Endothelial cell of umbilical vein (primary cell): ENCODE data around the gene SPRR2E. TPM values are rescaled to one million over a fixed set of nuclear protein-coding genes. Genes with fewer than 3 reads are reported as not detected.

ENCODE experiments used
- BruUV-seq: library from RNA; stranded (reverse); fragments of 400-500 nt; replicated peaks from 2 replicates; lab custom pipeline; 2021; lab: Mats Ljungman, UMichigan
- CTCF ChIA-PET: fragments of 300-600, 350-600 bp; sonication (Branson Sonifier 250); formaldehyde crosslinking; loops from one replicate; lab custom pipeline; 2021; ENCODE audit warnings: antibody characterized with exemption, inconsistent platforms; lab: Charles Lee
- POLR2A ChIA-PET: fragments of 300-600, 350-600 bp; sonication (Branson Sonifier 250); formaldehyde crosslinking; loops from one replicate; lab custom pipeline; 2021; ENCODE audit warnings: antibody characterized with exemption, inconsistent platforms; lab: Charles Lee
- DNase-seq: peaks from one replicate; pipeline ENCODE4 v3.0.0-alpha.2; 2011; ENCODE audit warnings: low read depth, low spot score
- FAIRE-seq: peaks from 2 replicates; lab custom pipeline; 2011; peaks lifted over from hg19 to GRCh38; lab: Jason Lieb, UNC
- H2AFZ ChIP-seq: 2 replicates; pipeline ENCODE4 v1.6.0; 2012; ENCODE audit warnings: low read depth, low read length, control low read depth, inconsistent platforms
- H3K27ac ChIP-seq: 2 replicates; pipeline ENCODE4 v1.5.1; 2011; ENCODE audit warnings: low read depth, mild to moderate bottlenecking, control low read depth, low read length, moderate library complexity; ENCODE audit not compliant: insufficient read depth
- H3K27me3 ChIP-seq, 2 experiments: 2 replicates each; pipeline versions ENCODE4 v1.6.0 to v1.6.1; 2011; ENCODE audit warnings: low read length in 2 of 2, mixed read lengths in 1 of 2; ENCODE audit not compliant: control insufficient read depth in 2 of 2, insufficient read depth in 2 of 2
- H3K36me3 ChIP-seq, 2 experiments: 2 replicates in 1 of 2; 3 replicates in 1 of 2; pipeline ENCODE4 v1.5.1; 2011; ENCODE audit warnings: low read length in 2 of 2, mild to moderate bottlenecking in 1 of 2, moderate library complexity in 1 of 2; ENCODE audit not compliant: control insufficient read depth in 2 of 2, insufficient read depth in 2 of 2; ENCODE audit errors: extremely low read depth in 1 of 2
- H3K4me1 ChIP-seq: 3 replicates; pipeline ENCODE4 v1.5.1; 2011; ENCODE audit warnings: mild to moderate bottlenecking, low read length; ENCODE audit not compliant: control insufficient read depth, insufficient read depth; ENCODE audit errors: extremely low read depth
- H3K4me2 ChIP-seq: 2 replicates; pipeline ENCODE4 v1.6.1; 2011; ENCODE audit warnings: low read length, control low read depth, mixed read lengths; ENCODE audit not compliant: insufficient read depth
- H3K4me3 ChIP-seq, 3 experiments: fragments of 200-600 bp in 1 of 3; sonication (generic), shearing (Covaris generic) in 1 of 3; replicated peaks in 1 of 3; 2 replicates each; pipeline ENCODE4 v1.5.1; 2011 to 2016; ENCODE audit warnings: control low read depth in 3 of 3, low read length in 3 of 3, mild to moderate bottlenecking in 2 of 3, inconsistent platforms in 1 of 3, low read depth in 1 of 3, moderate library complexity in 1 of 3; ENCODE audit not compliant: insufficient read depth in 1 of 3
- H3K79me2 ChIP-seq: 2 replicates; pipeline ENCODE4 v1.6.0; 2012; ENCODE audit warnings: low read length, inconsistent platforms; ENCODE audit not compliant: control insufficient read depth, insufficient read depth
- H3K9ac ChIP-seq: replicated peaks from 2 replicates; pipeline ENCODE3; 2011; ENCODE audit warnings: low read length, control low read depth; ENCODE audit not compliant: insufficient read depth; ENCODE audit errors: extremely low read depth
- H3K9me1 ChIP-seq: replicated peaks from 3 replicates; pipeline ENCODE4 v1.6.0; 2011; ENCODE audit warnings: mild to moderate bottlenecking, low read length; ENCODE audit not compliant: control insufficient read depth, insufficient read depth; ENCODE audit errors: extremely low read depth
- H3K9me3 ChIP-seq: replicated peaks from 2 replicates; pipeline ENCODE4 v1.5.1; 2012; ENCODE audit warnings: low read length, inconsistent platforms; ENCODE audit not compliant: control insufficient read depth, insufficient read depth
- H4K20me1 ChIP-seq: replicated peaks from 2 replicates; pipeline ENCODE3; 2011; ENCODE audit warnings: mild to moderate bottlenecking, low read length; ENCODE audit not compliant: control insufficient read depth, insufficient read depth; ENCODE audit errors: extremely low read depth
- EZH2 ChIP-seq: IDR thresholded peaks from 2 replicates; pipeline ENCODE4 v1.6.1; 2012; ENCODE audit warnings: borderline replicate concordance, low read depth, mild to moderate bottlenecking, moderate library complexity, low read length, inconsistent platforms; ENCODE audit not compliant: severe bottlenecking
- FOS ChIP-seq: IDR thresholded peaks from 2 replicates; pipeline ENCODE4 v1.6.1; 2011; ENCODE audit warnings: mild to moderate bottlenecking, low read length, moderate library complexity, borderline replicate concordance; ENCODE audit not compliant: insufficient read depth
- GATA2 ChIP-seq: IDR thresholded peaks from 2 replicates; pipeline ENCODE4 v1.7.0; 2011; ENCODE audit warnings: low read depth, mild to moderate bottlenecking, moderate library complexity, mixed read lengths, low read length; ENCODE audit not compliant: insufficient read length, insufficient read depth
- JUN ChIP-seq: IDR thresholded peaks from 2 replicates; pipeline ENCODE4 v1.6.1; 2011; ENCODE audit warnings: borderline replicate concordance, low read depth; ENCODE audit not compliant: insufficient read length, insufficient read depth
- MAX ChIP-seq: IDR thresholded peaks from 2 replicates; pipeline ENCODE4 v1.6.1; 2011; ENCODE audit not compliant: insufficient read depth, insufficient read length
- MYC ChIP-seq: IDR thresholded peaks from one replicate; pipeline ENCODE4 v1.6.1; 2011; ENCODE audit warnings: mild to moderate bottlenecking, low read depth, low read length
- POLR2A ChIP-seq: IDR thresholded peaks from 2 replicates; pipeline ENCODE4 v1.6.1; 2012; ENCODE audit warnings: low read depth, mild to moderate bottlenecking, control low read depth, low read length
- POLR2AphosphoS5 ChIP-seq: IDR thresholded peaks from 2 replicates; pipeline ENCODE4 v1.6.1; 2012; ENCODE audit warnings: low read depth, mild to moderate bottlenecking, control low read depth, low read length, moderate library complexity; ENCODE audit not compliant: insufficient read depth
- dilution Hi-C: fragments of 300-500 bp; cut with MboI; formaldehyde crosslinking; loops from one replicate; pipeline ENCODE4 v1.15.0; 2019; ENCODE audit warnings: low sequenced_read_pairs; ENCODE audit not compliant: extremely low pct_ligation_motif_present
- intact Hi-C: fragments of 100-400 bp; cut with micrococcal nuclease; formaldehyde crosslinking; loops from one replicate; pipeline ENCODE4 v1.10.0; 2022
- polyA plus RNA-seq, 4 experiments: library from polyadenylated mRNA; depleted of rRNA in 3 of 4; stranded (reverse) in 3 of 4; unstranded in 1 of 4; fragments of >200 nt; gene quantifications; 2 replicates each; pipeline versions ENCODE4 v1.2.1 to v1.2.3, GENCODE V29; 2011 to 2012; ENCODE audit warnings: missing spikeins in 1 of 4
- total RNA-seq: library from RNA; stranded (reverse); gene quantifications from 2 replicates; pipeline ENCODE4 v1.2.3, GENCODE V29; 2021
- TF ChIP-seq, protein P1 (sequence below), 2 donors: IDR thresholded peaks; 1 replicate in 1 of 2; 2 replicates in 1 of 2; pipeline ENCODE4 v1.5.1; 2011; ENCODE audit warnings: low read length in 2 of 2, mild to moderate bottlenecking in 2 of 2, moderate library complexity in 2 of 2, control low read depth in 1 of 2, inconsistent platforms in 1 of 2, low read depth in 1 of 2; ENCODE audit not compliant: insufficient read depth in 1 of 2; ENCODE audit errors: extremely low read depth in 1 of 2

Gene SPRR2E
- total and polyA plus RNA-seq, 2 donors (not counting 3 experiments of a cell fraction or from before 2014, with no cell fraction given) = not detected

- DNase-seq = no peak
- H3K4me3 ChIP-seq = no peak overlapping the region
- H3K27ac ChIP-seq = no peak overlapping the region
- no peak overlapping the region for H3K4me2 ChIP-seq
- ChIA-PET POLR2A (no interaction called here), CTCF (no interaction called here)
- TF ChIP-seq GATA2 = no peak
- TF ChIP-seq, protein P1, sequence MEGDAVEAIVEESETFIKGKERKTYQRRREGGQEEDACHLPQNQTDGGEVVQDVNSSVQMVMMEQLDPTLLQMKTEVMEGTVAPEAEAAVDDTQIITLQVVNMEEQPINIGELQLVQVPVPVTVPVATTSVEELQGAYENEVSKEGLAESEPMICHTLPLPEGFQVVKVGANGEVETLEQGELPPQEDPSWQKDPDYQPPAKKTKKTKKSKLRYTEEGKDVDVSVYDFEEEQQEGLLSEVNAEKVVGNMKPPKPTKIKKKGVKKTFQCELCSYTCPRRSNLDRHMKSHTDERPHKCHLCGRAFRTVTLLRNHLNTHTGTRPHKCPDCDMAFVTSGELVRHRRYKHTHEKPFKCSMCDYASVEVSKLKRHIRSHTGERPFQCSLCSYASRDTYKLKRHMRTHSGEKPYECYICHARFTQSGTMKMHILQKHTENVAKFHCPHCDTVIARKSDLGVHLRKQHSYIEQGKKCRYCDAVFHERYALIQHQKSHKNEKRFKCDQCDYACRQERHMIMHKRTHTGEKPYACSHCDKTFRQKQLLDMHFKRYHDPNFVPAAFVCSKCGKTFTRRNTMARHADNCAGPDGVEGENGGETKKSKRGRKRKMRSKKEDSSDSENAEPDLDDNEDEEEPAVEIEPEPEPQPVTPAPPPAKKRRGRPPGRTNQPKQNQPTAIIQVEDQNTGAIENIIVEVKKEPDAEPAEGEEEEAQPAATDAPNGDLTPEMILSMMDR (IDR thresholded peaks at IDR 0.05; ENCODE audit: extremely low read depth in 1 of 2, insufficient read depth in 1 of 2, low read depth in 1 of 2, low read length in 2 of 2) = no peak
- no peak for TF ChIP-seq FOS
- FAIRE-seq = no peak
- H3K9me1 ChIP-seq = no peaks in the 10 kb centered on the region
- H3K27me3 ChIP-seq = no peaks in the 10 kb centered on the region
- no peaks in the 10 kb centered on the region for H4K20me1 ChIP-seq
- no peaks in the 10 kb centered on the region for H3K9me3 ChIP-seq
- no peak overlapping the region for H2AFZ ChIP-seq
- no peaks in the 10 kb centered on the region for H3K79me2 ChIP-seq
- intact Hi-C loops = no loop called here
- dilution Hi-C loops = no loop called here
- no peaks in the 10 kb centered on the region for H3K36me3 ChIP-seq
- no peak overlapping the region for H3K9ac ChIP-seq
- no peaks in the 10 kb centered on the region for H3K4me1 ChIP-seq
- no TSS peak for BruUV-seq
These were observed 47.1 kb upstream of the SPRR2E start for GRCh38 chr1:153141377-153141776.

GRCh38 chr1:153140484-153140883 is 46.2 kb upstream of the SPRR2E start:
- ChIA-PET POLR2A (no interaction called here), CTCF (no interaction called here)
- H3K27ac ChIP-seq = no peak overlapping the region
- no peaks in the 10 kb centered on the region for H3K4me1 ChIP-seq
- H3K4me2 ChIP-seq = no peak overlapping the region
- TF ChIP-seq FOS = no peak
- no peak for TF ChIP-seq EZH2
- TF ChIP-seq MYC = no peak
- no peak for TF ChIP-seq GATA2
- no peak for TF ChIP-seq POLR2A
- TF ChIP-seq, protein P1 (IDR thresholded peaks at IDR 0.05; ENCODE audit: extremely low read depth in 1 of 2, insufficient read depth in 1 of 2, low read depth in 1 of 2, low read length in 2 of 2) = no peak
- no peak for TF ChIP-seq JUN
- TF ChIP-seq MAX = no peak
- no peak for TF ChIP-seq POLR2AphosphoS5
- no TSS peak for BruUV-seq
- H3K9me3 ChIP-seq = no peaks in the 10 kb centered on the region
- FAIRE-seq (no peak), DNase-seq (no peak)
- no peaks in the 10 kb centered on the region for H3K27me3 ChIP-seq
- no peak overlapping the region for H3K9ac ChIP-seq
- H3K9me1 ChIP-seq = no peaks in the 10 kb centered on the region
- no peaks in the 10 kb centered on the region for H4K20me1 ChIP-seq
- intact Hi-C loops = no loop called here
- no peaks in the 10 kb centered on the region for H3K36me3 ChIP-seq
- no peak overlapping the region for H2AFZ ChIP-seq
- H3K4me3 ChIP-seq = no peak overlapping the region
- H3K79me2 ChIP-seq = no peaks in the 10 kb centered on the region
- dilution Hi-C loops = no loop called here
